Cortex of kidney (tissue), 1 donor: ENCODE results near the gene CFAP100.

Source experiments
- DNase-seq: peaks from one replicate; lab custom pipeline; 2025; lab: John Stamatoyannopoulos, UW

CFAP100 gene

GRCh38 chr3:126375835-126376331, 18.8 kb upstream of the CFAP100 start:
- no peak for DNase-seq

GRCh38 chr3:126376444-126376843, 18.3 kb upstream of the CFAP100 start:
- DNase-seq, result no peak

- DNase-seq, result no peak
Observed at GRCh38 chr3:126377211-126377610, 17.5 kb upstream of the CFAP100 start.

GRCh38 chr3:126378341-126378751, 16.4 kb upstream of the CFAP100 start:
- no peak for DNase-seq

- DNase-seq, result no peak
Observed at GRCh38 chr3:126380011-126380768, 14.5 kb upstream of the CFAP100 start.

GRCh38 chr3:126381966-126382365, 12.7 kb upstream of the CFAP100 start:
- no peak for DNase-seq

- peak; percentile 47 for DNase-seq
Observed at GRCh38 chr3:126389112-126389793, 5.5 kb upstream of the CFAP100 start.

- no peak for DNase-seq
Observed at GRCh38 chr3:126389794-126390146, 4.9 kb upstream of the CFAP100 start.

GRCh38 chr3:126390201-126390600, 4.5 kb upstream of the CFAP100 start:
- DNase-seq, result no peak

- DNase-seq, result no peak
Observed at GRCh38 chr3:126390751-126391150, 4.0 kb upstream of the CFAP100 start.

- no peak for DNase-seq
Observed at GRCh38 chr3:126391631-126392030, 3.1 kb upstream of the CFAP100 start.

- no peak for DNase-seq
Observed at GRCh38 chr3:126392246-126392645, 2.5 kb upstream of the CFAP100 start.

GRCh38 chr3:126393563-126393962, 1.1 kb upstream of the CFAP100 start:
- DNase-seq, result no peak

GRCh38 chr3:126394977-126395321, 240 bp downstream of the CFAP100 start:
- DNase-seq, result no peak

GRCh38 chr3:126395846-126396513, 1.3 kb downstream of the CFAP100 start:
- no peak for DNase-seq

- no peak for DNase-seq
Observed at GRCh38 chr3:126396536-126396935, 1.8 kb downstream of the CFAP100 start.

- no peak for DNase-seq
Observed at GRCh38 chr3:126397610-126398422, 3.1 kb downstream of the CFAP100 start.

GRCh38 chr3:126398423-126399350, 4.0 kb downstream of the CFAP100 start:
- no peak for DNase-seq

- no peak for DNase-seq
Observed at GRCh38 chr3:126399351-126399735, 4.6 kb downstream of the CFAP100 start.

GRCh38 chr3:126399756-126400155, 5.0 kb downstream of the CFAP100 start:
- DNase-seq, result no peak

- DNase-seq, result no peak
Observed at GRCh38 chr3:126401611-126402160, 7.0 kb downstream of the CFAP100 start.
